ENCODE measurements around the gene DONSON. TPM values are rescaled to one million over a fixed set of nuclear protein-coding genes. Genes with fewer than 3 reads are reported as not detected.

DONSON gene
- polyA plus RNA-seq, 2 of the 4 experiments (the other 2 are of a cell fraction): 20.7 to 32.0 TPM

GRCh38 chr21:33608559-33608958 lies 20.1 kb upstream of the DONSON start:
- ATAC-seq (no peak), DNase-seq (ENCODE audit: low read depth in 1 of 2, low spot score in 1 of 2) (no peak), FAIRE-seq (no peak)
- no peak overlapping the region for H3K4me3 ChIP-seq
- 97% methylated on average over 1 of the region's 1 CpG for whole genome bisulfite sequencing (ENCODE audit: missing lambda C conversion rate)
- POLR2A ChIA-PET: no interaction called here
- no peak overlapping the region for H3K27ac ChIP-seq
- H3K9me3 ChIP-seq: no peaks in the 10 kb centered on the region
- CTCF ChIA-PET: no interaction called here
- no peak overlapping the region for H3K4me2 ChIP-seq
- H3K4me1 ChIP-seq: no peaks in the 10 kb centered on the region
- no peak for TF ChIP-seq FOXS1 (CRISPR knock-in tag; IDR thresholded peaks at IDR 0.05)
- no peak for TF ChIP-seq ATOH8 (CRISPR knock-in tag; IDR thresholded peaks at IDR 0.05; ENCODE audit: low read depth)
- TF ChIP-seq HDAC2 (IDR thresholded peaks at IDR 0.05): no peak
- TF ChIP-seq NFE2L2 (conservative IDR thresholded peaks at IDR 0.05; ENCODE audit: low read length): no peak
- no peak for TF ChIP-seq MAFK (IDR thresholded peaks at IDR 0.05; ENCODE audit: partially characterized antibody)

GRCh38 chr21:33598051-33598450 lies 9.6 kb upstream of the DONSON start:
- Histone ChIP-seq H3K4me3 (no peak overlapping the region), H3K4me2 (no peak overlapping the region), H3K27ac (no peak overlapping the region), H3K4me1 (no peaks in the 10 kb centered on the region), H3K9me3 (no peaks in the 10 kb centered on the region)
- CTCF ChIA-PET: interaction anchor here (1.2 kb wide), 2 partner anchors 9 to 87 kb away, joined by 3 to 4 read pairs; no protein-coding TSS in a partner anchor
- ATAC-seq: no peak
- WGBS (ENCODE audit: missing lambda C conversion rate): 93% methylated on average over 1 of the region's 1 CpG
- POLR2A ChIA-PET: no interaction called here
- DNase-seq (ENCODE audit: low read depth in 1 of 2, low spot score in 1 of 2): no peak
- TF ChIP-seq CHD2 (IDR thresholded peaks at IDR 0.05; ENCODE audit: low read length, partially characterized antibody) (no peak), JUNB (IDR thresholded peaks at IDR 0.05) (no peak), SREBF2 (IDR thresholded peaks at IDR 0.05) (no peak), RARB (CRISPR knock-in tag; IDR thresholded peaks at IDR 0.05) (no peak), TFCP2L1 (CRISPR knock-in tag; IDR thresholded peaks at IDR 0.05) (no peak), CTCF (IDR thresholded peaks at IDR 0.05) (no peak), REST (IDR thresholded peaks at IDR 0.05) (no peak)
- FAIRE-seq: no peak

- H3K4me1 ChIP-seq: peaks cover 19% of the 10 kb centered on the region
- H3K9me3 ChIP-seq: no peaks in the 10 kb centered on the region
- 1% methylated on average over 5 of the region's 57 CpGs for WGBS (ENCODE audit: missing lambda C conversion rate)
- peak overlapping the region; percentile 92 for H3K4me2 ChIP-seq
- peak overlapping the region; percentile 92 to 96 for H3K27ac ChIP-seq
- peak overlapping the region; percentile 89 for H3K4me3 ChIP-seq
- ATAC-seq (peak; percentile 62 to 75), DNase-seq (ENCODE audit: low read depth in 1 of 2, low spot score in 1 of 2) (peak; percentile 11 to 23), FAIRE-seq (no peak)
- CTCF ChIA-PET: interaction anchor here (0.7 to 4.2 kb wide), 2 partner anchors 14 to 18 kb away, joined by 3 to 19 read pairs; no protein-coding TSS in a partner anchor
- TF ChIP-seq CHD2 (IDR thresholded peaks at IDR 0.05; ENCODE audit: low read length, partially characterized antibody) (no peak), JUNB (IDR thresholded peaks at IDR 0.05) (no peak), ZNF302 (CRISPR knock-in tag; IDR thresholded peaks at IDR 0.05) (no peak), NPAS2 (CRISPR knock-in tag; IDR thresholded peaks at IDR 0.05; ENCODE audit: borderline replicate concordance) (no peak), RARB (CRISPR knock-in tag; IDR thresholded peaks at IDR 0.05) (no peak)
- POLR2A ChIA-PET: interaction anchor here (0.6 to 1.8 kb wide), 12 partner anchors 9 to 987 kb away, joined by 3 to 9 read pairs (median 4); partner anchors contain the start of genes DNAJC28, GART, SON and TMEM50B
These were observed 546 bp downstream of the DONSON start for GRCh38 chr21:33587792-33588484.
